Stomach (tissue), 9 donors: Measurements from ENCODE around the gene LMOD1. TPM values are rescaled to one million over a fixed set of nuclear protein-coding genes. Genes with fewer than 3 reads are reported as not detected.

ENCODE experiments used
- DNase-seq, 2 donors: peaks; one replicate each; pipeline versions ENCODE4 v3.0.0 to v3.0.0-alpha.2; 2013 to 2019
- H3K27ac ChIP-seq, 5 donors: fragments of 200-600 bp in 4 of 5; sonication (generic) in 4 of 5; one replicate each; pipeline ENCODE4 v1.5.1; 2013 to 2019; ENCODE audit warnings: mild to moderate bottlenecking in 1 of 5, moderate library complexity in 1 of 5
- H3K27me3 ChIP-seq, 3 donors: fragments of 200-600 bp; sonication (generic); one replicate each; pipeline ENCODE4 v1.5.1; 2017 to 2019; ENCODE audit warnings: mixed run types in 1 of 3
- H3K36me3 ChIP-seq, 4 donors: fragments of 200-600 bp; sonication (generic); 1 replicate in 3 of 4; 2 replicates in 1 of 4; pipeline ENCODE4 v1.5.1; 2016 to 2019
- H3K4me1 ChIP-seq, 4 donors: fragments of 200-600 bp; sonication (generic); one replicate each; pipeline ENCODE4 v1.5.1; 2016 to 2019
- H3K4me3 ChIP-seq, 4 donors: fragments of 200-600 bp; sonication (generic) in 3 of 4; one replicate each; pipeline ENCODE4 v1.5.1; 2016 to 2019; ENCODE audit warnings: mild to moderate bottlenecking in 1 of 4
- H3K9me3 ChIP-seq, 4 donors: fragments of 200-600 bp; sonication (generic); one replicate each; pipeline ENCODE4 v1.5.1; 2016 to 2019
- EP300 ChIP-seq: sonication (generic); formaldehyde crosslinking; IDR thresholded peaks from one replicate; pipeline ENCODE4 v1.6.1; 2017; ENCODE audit warnings: antibody characterized with exemption
- POLR2A ChIP-seq, 4 donors: fragments of 450-650 bp; IDR thresholded peaks; one replicate each; pipeline ENCODE4 v1.6.1; 2016; ENCODE audit warnings: antibody characterized with exemption in 4 of 4, control low read depth in 2 of 4, mild to moderate bottlenecking in 1 of 4, moderate library complexity in 1 of 4
- POLR2AphosphoS5 ChIP-seq, 3 donors: sonication (generic); formaldehyde crosslinking; IDR thresholded peaks; one replicate each; pipeline ENCODE4 v1.6.1; 2016; ENCODE audit warnings: antibody characterized with exemption in 3 of 3
- WGBS, 5 donors: extraction: QIAGEN DNeasy Blood & Tissue Kit in 3 of 5; methylation state at CpG; one replicate each; pipeline versions ENCODE4 v1.1.5 to v1.1.7; 2013 to 2018; 5-methylcytosine and 5-hydroxymethylcytosine counted together
- intact Hi-C: fragments of 100-400 bp; cut with DNase I; formaldehyde crosslinking; loops from one replicate; pipeline ENCODE4 v1.15.1; 2023; ENCODE audit warnings: low total_unique reads
- polyA plus RNA-seq, 3 donors: library from polyadenylated mRNA; stranded (reverse); fragments of 200-250 nt; gene quantifications; one replicate each; pipeline ENCODE4 v1.2.3, GENCODE V29; 2013
- total RNA-seq, 5 donors: library from RNA; depleted of rRNA; stranded (reverse); fragments of >200 nt; gene quantifications; one replicate each; pipeline versions ENCODE4 v1.1.0 to v1.2.3, GENCODE V29; 2014 to 2016
- TF ChIP-seq, protein P1 (sequence below), 7 experiments: fragments of 450-650 bp in 4 of 7; fragments of 200-600 bp in 3 of 7; sonication (generic) in 3 of 7; IDR thresholded peaks; one replicate each; pipeline ENCODE4 v1.5.1; 2016 to 2019; ENCODE audit warnings: antibody characterized with exemption in 7 of 7, control low read depth in 2 of 7, mild to moderate bottlenecking in 1 of 7
- donor health status: healthy with polysubstance abuse.
- donor health status: Bipolar disorder and iron deficiency.
- donor health status: healthy.

Gene LMOD1
- total and polyA plus RNA-seq, 8 donors = 19.6 to 420 (median 91.7) TPM

DNA sequence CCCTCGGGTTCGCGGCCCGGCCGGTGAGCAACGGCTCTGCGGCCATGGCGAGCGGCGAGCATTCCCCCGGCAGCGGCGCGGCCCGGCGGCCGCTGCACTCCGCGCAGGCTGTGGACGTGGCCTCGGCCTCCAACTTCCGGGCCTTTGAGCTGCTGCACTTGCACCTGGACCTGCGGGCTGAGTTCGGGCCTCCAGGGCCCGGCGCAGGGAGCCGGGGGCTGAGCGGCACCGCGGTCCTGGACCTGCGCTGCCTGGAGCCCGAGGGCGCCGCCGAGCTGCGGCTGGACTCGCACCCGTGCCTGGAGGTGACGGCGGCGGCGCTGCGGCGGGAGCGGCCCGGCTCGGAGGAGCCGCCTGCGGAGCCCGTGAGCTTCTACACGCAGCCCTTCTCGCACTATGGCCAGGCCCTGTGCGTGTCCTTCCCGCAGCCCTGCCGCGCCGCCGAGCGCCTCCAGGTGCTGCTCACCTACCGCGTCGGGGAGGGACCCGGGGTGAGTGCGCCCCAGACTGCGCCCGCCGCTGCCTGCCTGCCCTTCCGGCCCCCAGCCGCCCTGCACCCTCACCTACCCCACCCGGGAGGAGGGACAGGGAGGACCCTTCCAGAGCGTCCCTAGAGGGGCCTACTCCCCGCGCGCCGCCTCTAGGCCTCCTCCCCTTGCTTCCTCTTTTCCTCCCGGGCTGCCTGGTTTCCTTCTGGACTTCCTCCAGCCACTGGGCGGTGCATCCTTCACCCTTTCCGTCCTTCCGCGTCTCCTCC lies 36.5 kb upstream of the LMOD1 start, which contains the start of gene RNPEP:
TSS of gene RNPEP (plus strand) at position 26 of the 757 bp plus-strand sequence. CDS start at position 45, 19 bp downstream.
- Histone ChIP-seq H3K4me3 (peak within 1 kb of the TSS; percentile 69 to 97 (median 94)), H3K27ac (peak within 1 kb of the TSS; percentile 87 to 97 (median 93)), H3K36me3 (peaks cover 0 to 5% (median 0%) of the 10 kb centered on the region in 4 donors), H3K9me3 (no peaks in the 10 kb centered on the region), H3K27me3 (no peaks in the 10 kb centered on the region), H3K4me1 (peaks cover 9 to 33% (median 26%) of the 10 kb centered on the region in 4 donors)
- WGBS, 5 donors = 0 to 1% (median 0%) methylated on average over 40 to 80 of the region's 80 CpGs
- DNase-seq = peak; percentile 74 to 87
- intact Hi-C loops = no loop called here
- TF ChIP-seq, protein P1, sequence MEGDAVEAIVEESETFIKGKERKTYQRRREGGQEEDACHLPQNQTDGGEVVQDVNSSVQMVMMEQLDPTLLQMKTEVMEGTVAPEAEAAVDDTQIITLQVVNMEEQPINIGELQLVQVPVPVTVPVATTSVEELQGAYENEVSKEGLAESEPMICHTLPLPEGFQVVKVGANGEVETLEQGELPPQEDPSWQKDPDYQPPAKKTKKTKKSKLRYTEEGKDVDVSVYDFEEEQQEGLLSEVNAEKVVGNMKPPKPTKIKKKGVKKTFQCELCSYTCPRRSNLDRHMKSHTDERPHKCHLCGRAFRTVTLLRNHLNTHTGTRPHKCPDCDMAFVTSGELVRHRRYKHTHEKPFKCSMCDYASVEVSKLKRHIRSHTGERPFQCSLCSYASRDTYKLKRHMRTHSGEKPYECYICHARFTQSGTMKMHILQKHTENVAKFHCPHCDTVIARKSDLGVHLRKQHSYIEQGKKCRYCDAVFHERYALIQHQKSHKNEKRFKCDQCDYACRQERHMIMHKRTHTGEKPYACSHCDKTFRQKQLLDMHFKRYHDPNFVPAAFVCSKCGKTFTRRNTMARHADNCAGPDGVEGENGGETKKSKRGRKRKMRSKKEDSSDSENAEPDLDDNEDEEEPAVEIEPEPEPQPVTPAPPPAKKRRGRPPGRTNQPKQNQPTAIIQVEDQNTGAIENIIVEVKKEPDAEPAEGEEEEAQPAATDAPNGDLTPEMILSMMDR (IDR thresholded peaks at IDR 0.05) = peak in 1 of 7 experiments; percentile 6
- peak in 2 of 3 donors; percentile 65 for TF ChIP-seq POLR2AphosphoS5 (IDR thresholded peaks at IDR 0.05)
- no peak for TF ChIP-seq POLR2A (IDR thresholded peaks at IDR 0.05)

DNA sequence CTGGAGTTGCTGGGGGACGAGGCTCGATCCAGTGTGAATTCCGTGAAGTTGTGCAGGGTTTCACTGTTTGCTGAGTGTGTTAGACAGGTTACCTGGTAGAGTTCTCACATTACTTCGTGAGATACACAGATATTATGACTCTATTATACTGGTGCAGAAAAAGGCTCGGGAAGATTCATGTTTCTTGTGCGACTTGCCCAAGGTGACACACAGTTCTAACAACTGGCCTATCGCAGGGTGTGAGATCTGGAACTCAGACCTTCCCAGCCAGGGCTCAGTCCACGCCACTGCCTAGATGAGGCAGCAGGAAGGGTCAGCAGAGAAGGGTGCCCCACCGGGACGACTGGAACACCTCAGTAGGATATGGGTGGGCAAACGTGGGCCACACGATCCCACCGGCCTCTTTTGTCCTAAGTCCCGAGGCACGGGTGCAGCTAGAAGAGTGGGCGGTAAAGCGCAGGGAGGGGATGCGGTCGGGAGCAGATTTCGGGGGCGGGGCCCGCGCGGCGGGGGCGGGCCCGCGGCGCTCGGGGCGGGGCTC lies 35.8 kb upstream of the LMOD1 start:
- 4 to 13% (median 9%) methylated on average over 15 to 31 of the region's 31 CpGs for WGBS, 5 donors
- TF ChIP-seq, protein P1 (IDR thresholded peaks at IDR 0.05) = no peak
- TF ChIP-seq EP300 (no peak), POLR2AphosphoS5 (IDR thresholded peaks at IDR 0.05) (no peak), POLR2A (IDR thresholded peaks at IDR 0.05) (no peak)
- peaks cover 9 to 32% (median 24%) of the 10 kb centered on the region in 4 donors for H3K4me1 ChIP-seq
- H3K27ac ChIP-seq = peak overlapping the region; percentile 87 to 97 (median 93)
- H3K27me3 ChIP-seq = no peaks in the 10 kb centered on the region
- DNase-seq = peak in 1 of 2 donors; percentile 81
- H3K9me3 ChIP-seq = no peaks in the 10 kb centered on the region
- intact Hi-C loops = no loop called here
- H3K36me3 ChIP-seq = peaks cover 0 to 5% (median 0%) of the 10 kb centered on the region in 4 donors
- peak overlapping the region; percentile 69 to 97 (median 94) for H3K4me3 ChIP-seq

DNA sequence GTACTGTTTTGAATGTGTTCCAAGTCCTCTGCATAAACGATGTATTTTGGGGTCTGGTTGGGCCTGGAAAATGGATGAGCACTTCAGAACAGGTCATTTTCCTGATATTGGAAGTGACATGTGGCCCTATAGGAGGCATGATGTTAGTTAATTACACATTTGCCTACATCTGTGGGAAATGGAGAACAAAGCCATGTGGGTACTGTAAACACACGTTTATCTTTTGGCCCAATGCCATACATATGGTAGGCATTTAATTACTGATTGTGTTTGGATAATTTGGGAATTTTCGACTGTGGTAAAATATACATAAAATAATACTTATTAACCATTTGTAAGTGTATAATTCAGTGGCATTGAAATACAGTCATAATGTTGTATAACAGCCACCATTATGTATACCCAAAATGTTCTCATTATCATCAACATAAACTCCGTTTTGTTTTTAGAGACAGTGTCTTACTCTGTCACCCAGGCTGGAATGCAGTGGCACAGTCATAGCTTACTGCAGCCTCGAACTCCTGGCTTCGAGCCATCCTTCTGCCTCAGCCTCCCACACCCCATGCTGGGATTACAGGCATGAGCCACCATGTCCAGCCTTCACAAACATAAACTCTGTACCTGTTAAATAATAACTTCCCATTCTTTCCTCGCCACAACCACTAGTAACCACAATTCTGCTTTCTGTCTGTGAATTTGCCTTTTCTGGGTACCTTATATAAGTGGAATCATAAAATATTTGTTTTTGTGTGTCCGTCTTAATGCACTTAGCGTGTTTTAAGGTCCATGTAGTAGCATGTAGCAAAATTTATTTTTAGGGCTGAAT lies 24.2 kb upstream of the LMOD1 start:
- 47 to 56% (median 51%) methylated on average over 9 of the region's 9 CpGs for WGBS, 5 donors
- H3K4me1 ChIP-seq = peaks cover 0 to 23% (median 7%) of the 10 kb centered on the region in 4 donors
- no peak overlapping the region for H3K4me3 ChIP-seq
- H3K27ac ChIP-seq = no peak overlapping the region
- H3K9me3 ChIP-seq = no peaks in the 10 kb centered on the region
- no peaks in the 10 kb centered on the region for H3K27me3 ChIP-seq
- DNase-seq = no peak
- H3K36me3 ChIP-seq = peaks cover 32 to 57% (median 54%) of the 10 kb centered on the region in 4 donors
- TF ChIP-seq POLR2AphosphoS5 (IDR thresholded peaks at IDR 0.05) (no peak), POLR2A (IDR thresholded peaks at IDR 0.05) (no peak), EP300 (no peak)
- TF ChIP-seq, protein P1 (IDR thresholded peaks at IDR 0.05) = no peak
- intact Hi-C loops = no loop called here
